ENCODE measurements around the gene KATNAL2.

- TF ChIP-seq EP300 (IDR thresholded peaks at IDR 0.05) (no peak), CTCF (IDR thresholded peaks at IDR 0.05) (no peak), POLR2A (IDR thresholded peaks at IDR 0.05; ENCODE audit: low read length) (no peak), USF2 (IDR thresholded peaks at IDR 0.05) (no peak), RNF2 (IDR thresholded peaks at IDR 0.05; ENCODE audit: borderline replicate concordance, low read depth) (no peak), FOSB (CRISPR knock-in tag; IDR thresholded peaks at IDR 0.05) (no peak), RFX5 (IDR thresholded peaks at IDR 0.05) (no peak), RAD21 (conservative IDR thresholded peaks at IDR 0.05 in 1 of 2, IDR thresholded peaks at IDR 0.05 in 1 of 2) (no peak)
- TF ChIP-seq, protein P1, sequence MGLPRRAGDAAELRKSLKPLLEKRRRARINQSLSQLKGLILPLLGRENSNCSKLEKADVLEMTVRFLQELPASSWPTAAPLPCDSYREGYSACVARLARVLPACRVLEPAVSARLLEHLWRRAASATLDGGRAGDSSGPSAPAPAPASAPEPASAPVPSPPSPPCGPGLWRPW (IDR thresholded peaks at IDR 0.05) = no peak
Observed at GRCh38 chr18:46917803-46918600, 600 bp downstream of the KATNAL2 start.

Data from A549 (cell line).